SJCRH30 (cell line): ENCODE data around the gene BLNK. TPM values are rescaled to one million over a fixed set of nuclear protein-coding genes. Genes with fewer than 3 reads are reported as not detected.
"Not testable (repeated sequence)": the region's sequence is repeated elsewhere in the genome, so short reads cannot be mapped to it uniquely, and the experiment has no call there.

Experiments
- DNase-seq, 2 experiments: peaks; one replicate each; pipeline ENCODE4 v3.0.0-alpha.2; 2015 to 2020
- H3K27ac ChIP-seq: fragments of 250-450 bp; sonication (Bioruptor Pico); 2 replicates; pipeline ENCODE4 v1.5.1; 2020; ENCODE audit warnings: mild to moderate bottlenecking, moderate library complexity
- H3K27me3 ChIP-seq: fragments of 250-450 bp; sonication (Bioruptor Pico); 2 replicates; pipeline ENCODE4 v1.5.1; 2020; ENCODE audit warnings: mild to moderate bottlenecking, moderate library complexity
- H3K36me3 ChIP-seq: fragments of 250-450 bp; sonication (Bioruptor Pico); 2 replicates; pipeline ENCODE4 v1.5.1; 2020; ENCODE audit warnings: mild to moderate bottlenecking, moderate library complexity
- H3K4me1 ChIP-seq: fragments of 250-450 bp; sonication (Bioruptor Pico); 2 replicates; pipeline ENCODE4 v1.5.1; 2020; ENCODE audit warnings: mild to moderate bottlenecking, moderate library complexity
- H3K4me3 ChIP-seq: fragments of 250-450 bp; sonication (Bioruptor Pico); 2 replicates; pipeline ENCODE4 v1.5.1; 2020; ENCODE audit warnings: mild to moderate bottlenecking, moderate library complexity
- H3K9me3 ChIP-seq: fragments of 250-450 bp; sonication (Bioruptor Pico); replicated peaks from 2 replicates; pipeline ENCODE4 v1.5.1; 2020; ENCODE audit warnings: mild to moderate bottlenecking, moderate library complexity
- total RNA-seq: library from RNA; depleted of rRNA; stranded (reverse); fragments of >200 nt; shearing (Covaris generic); gene quantifications from 2 replicates; pipeline ENCODE4 v1.2.3, GENCODE V29; 2014; rRNA removed

Gene BLNK
- total RNA-seq: not detected in 2 replicates

- Histone ChIP-seq H3K4me1 (no peaks in the 10 kb centered on the region), H3K36me3 (no peaks in the 10 kb centered on the region), H3K9me3 (no peaks in the 10 kb centered on the region), H3K27me3 (no peaks in the 10 kb centered on the region), H3K4me3 (no peak within 1 kb of the TSS), H3K27ac (no peak within 1 kb of the TSS)
- DNase-seq: no peak
Observed at GRCh38 chr10:96271016-96271815, at the start of gene BLNK. Gene BLNK, minus strand, starts transcription at chr10:96271569. Its CDS starts 171 bp downstream, at chr10:96271398.

GRCh38 chr10:96319754-96320474 lies 48.5 kb upstream of the BLNK start:
- no peak for DNase-seq
- H3K36me3 ChIP-seq: no peaks in the 10 kb centered on the region
- no peaks in the 10 kb centered on the region for H3K9me3 ChIP-seq
- no peak overlapping the region for H3K4me3 ChIP-seq
- no peaks in the 10 kb centered on the region for H3K4me1 ChIP-seq
- H3K27me3 ChIP-seq: no peaks in the 10 kb centered on the region
- no peak overlapping the region for H3K27ac ChIP-seq

- no peaks in the 10 kb centered on the region for H3K36me3 ChIP-seq
- H3K27ac ChIP-seq: no peak overlapping the region
- H3K9me3 ChIP-seq: no peaks in the 10 kb centered on the region
Observed at GRCh38 chr10:96317067-96317833, 45.9 kb upstream of the BLNK start.

GRCh38 chr10:96313344-96313743 lies 42.0 kb upstream of the BLNK start:
- Histone ChIP-seq H3K4me1 (no peaks in the 10 kb centered on the region), H3K27me3 (no peaks in the 10 kb centered on the region), H3K9me3 (no peaks in the 10 kb centered on the region), H3K36me3 (no peaks in the 10 kb centered on the region), H3K4me3 (no peak overlapping the region), H3K27ac (no peak overlapping the region)
- DNase-seq: no peak

More at GRCh38 chr10:96317067-96317833, 45.9 kb upstream of the BLNK start:
- Histone ChIP-seq H3K4me3 (no peak overlapping the region), H3K27me3 (no peaks in the 10 kb centered on the region), H3K4me1 (no peaks in the 10 kb centered on the region)
- DNase-seq: no peak

GRCh38 chr10:96311180-96311715 lies 39.9 kb upstream of the BLNK start:
- no peak overlapping the region for H3K4me3 ChIP-seq

GRCh38 chr10:96310321-96310669 lies 38.9 kb upstream of the BLNK start:
- no peaks in the 10 kb centered on the region for H3K4me1 ChIP-seq
- no peaks in the 10 kb centered on the region for H3K27me3 ChIP-seq
- DNase-seq: no peak
- H3K27ac ChIP-seq: no peak overlapping the region
- no peaks in the 10 kb centered on the region for H3K9me3 ChIP-seq
- H3K4me3 ChIP-seq: no peak overlapping the region
- no peaks in the 10 kb centered on the region for H3K36me3 ChIP-seq

More at GRCh38 chr10:96311180-96311715, 39.9 kb upstream of the BLNK start:
- H3K36me3 ChIP-seq: no peaks in the 10 kb centered on the region
- no peak for DNase-seq
- H3K27ac ChIP-seq: no peak overlapping the region
- H3K27me3 ChIP-seq: no peaks in the 10 kb centered on the region
- no peaks in the 10 kb centered on the region for H3K4me1 ChIP-seq
- no peaks in the 10 kb centered on the region for H3K9me3 ChIP-seq

GRCh38 chr10:96309628-96310320 lies 38.4 kb upstream of the BLNK start:
- H3K9me3 ChIP-seq: no peaks in the 10 kb centered on the region

GRCh38 chr10:96308854-96309253 lies 37.5 kb upstream of the BLNK start:
- not testable (repeated sequence) for H3K27me3 ChIP-seq, H3K4me3 ChIP-seq, H3K4me1 ChIP-seq, DNase-seq, H3K36me3 ChIP-seq, H3K27ac ChIP-seq, H3K9me3 ChIP-seq

More at GRCh38 chr10:96309628-96310320, 38.4 kb upstream of the BLNK start:
- H3K4me1 ChIP-seq: no peaks in the 10 kb centered on the region
- no peak overlapping the region for H3K4me3 ChIP-seq
- H3K27ac ChIP-seq: no peak overlapping the region
- DNase-seq: no peak
- no peaks in the 10 kb centered on the region for H3K36me3 ChIP-seq
- no peaks in the 10 kb centered on the region for H3K27me3 ChIP-seq

- no peak for DNase-seq
- H3K36me3 ChIP-seq: no peaks in the 10 kb centered on the region
- no peak overlapping the region for H3K27ac ChIP-seq
- H3K27me3 ChIP-seq: no peaks in the 10 kb centered on the region
- H3K4me3 ChIP-seq: no peak overlapping the region
- H3K9me3 ChIP-seq: no peaks in the 10 kb centered on the region
- no peaks in the 10 kb centered on the region for H3K4me1 ChIP-seq
Observed at GRCh38 chr10:96306516-96306915, 35.1 kb upstream of the BLNK start.

GRCh38 chr10:96305019-96305418 lies 33.6 kb upstream of the BLNK start:
- no peaks in the 10 kb centered on the region for H3K27me3 ChIP-seq
- H3K4me3 ChIP-seq: no peak overlapping the region
- no peaks in the 10 kb centered on the region for H3K36me3 ChIP-seq
- no peaks in the 10 kb centered on the region for H3K9me3 ChIP-seq
- no peaks in the 10 kb centered on the region for H3K4me1 ChIP-seq
- no peak for DNase-seq
- no peak overlapping the region for H3K27ac ChIP-seq

GRCh38 chr10:96304230-96304629 lies 32.9 kb upstream of the BLNK start, which contains the start of gene DNTT:
Gene DNTT, plus strand, starts transcription at chr10:96304434. Its CDS starts 64 bp downstream, at chr10:96304498.
- Histone ChIP-seq H3K4me1 (no peaks in the 10 kb centered on the region), H3K27me3 (no peaks in the 10 kb centered on the region; the same call in 1 of the 2 replicates), H3K27ac (no peak within 1 kb of the TSS), H3K9me3 (no peaks in the 10 kb centered on the region), H3K36me3 (no peaks in the 10 kb centered on the region), H3K4me3 (no peak within 1 kb of the TSS)
- DNase-seq: no peak

GRCh38 chr10:96301616-96302015 lies 30.2 kb upstream of the BLNK start:
- no peak for DNase-seq
- no peaks in the 10 kb centered on the region for H3K4me1 ChIP-seq
- no peak overlapping the region for H3K4me3 ChIP-seq
- H3K27ac ChIP-seq: no peak overlapping the region
- H3K36me3 ChIP-seq: no peaks in the 10 kb centered on the region
- no peaks in the 10 kb centered on the region for H3K9me3 ChIP-seq
- no peaks in the 10 kb centered on the region; the same call in 1 of the 2 replicates for H3K27me3 ChIP-seq

GRCh38 chr10:96299383-96299782 lies 28.0 kb upstream of the BLNK start:
- H3K27ac ChIP-seq: no peak overlapping the region
- H3K9me3 ChIP-seq: no peaks in the 10 kb centered on the region
- H3K36me3 ChIP-seq: no peaks in the 10 kb centered on the region
- H3K27me3 ChIP-seq: no peaks in the 10 kb centered on the region; the same call in 1 of the 2 replicates
- no peak overlapping the region for H3K4me3 ChIP-seq
- no peaks in the 10 kb centered on the region for H3K4me1 ChIP-seq
- peak in 1 of 2 experiments; percentile 6 for DNase-seq

GRCh38 chr10:96298362-96298761 lies 27.0 kb upstream of the BLNK start:
- DNase-seq: no peak
- Histone ChIP-seq H3K27me3 (no peaks in the 10 kb centered on the region; the same call in 1 of the 2 replicates), H3K4me1 (no peaks in the 10 kb centered on the region), H3K9me3 (no peaks in the 10 kb centered on the region), H3K36me3 (no peaks in the 10 kb centered on the region), H3K27ac (no peak overlapping the region), H3K4me3 (no peak overlapping the region)
